A673 (cell line): Measurements from ENCODE around the gene BRD7. TPM values are rescaled to one million over a fixed set of nuclear protein-coding genes. Genes with fewer than 3 reads are reported as not detected.

Experiments used
- BruUV-seq: library from RNA; stranded (reverse); fragments of 400-500 nt; replicated peaks from 2 replicates; lab custom pipeline; 2021; lab: Mats Ljungman, UMichigan
- CTCF ChIA-PET: fragments of 300-600 bp; sonication (Branson Sonifier 250); formaldehyde crosslinking; loops from one replicate; lab custom pipeline; 2022; ENCODE audit warnings: antibody characterized with exemption; lab: Charles Lee
- POLR2A ChIA-PET: fragments of 300-600 bp; sonication (Branson Sonifier 250); formaldehyde crosslinking; loops from one replicate; lab custom pipeline; 2022; ENCODE audit warnings: antibody characterized with exemption; ENCODE audit not compliant: low non-redundant PET; lab: Charles Lee
- DNase-seq: peaks from one replicate; pipeline ENCODE4 v3.0.0-alpha.2; 2015; ENCODE audit warnings: low spot score
- H3K27ac ChIP-seq: fragments of 200-600 bp; sonication (generic); 2 replicates; pipeline ENCODE4 v1.5.1; 2016; ENCODE audit warnings: mixed run types, low read depth, mild to moderate bottlenecking, mixed read lengths, antibody characterized with exemption, low read length; ENCODE audit not compliant: poor library complexity, severe bottlenecking
- H3K27me3 ChIP-seq: fragments of 200-600 bp; sonication (generic); replicated peaks from 2 replicates; pipeline ENCODE4 v1.6.1; 2017; ENCODE audit warnings: mixed run types, low read depth, mild to moderate bottlenecking, mixed read lengths, antibody characterized with exemption, low read length; ENCODE audit not compliant: insufficient read depth, poor library complexity
- H3K36me3 ChIP-seq: fragments of 200-600 bp; sonication (generic); 2 replicates; pipeline ENCODE4 v1.6.1; 2016; ENCODE audit warnings: mixed run types, mild to moderate bottlenecking, mixed read lengths, antibody characterized with exemption, low read length; ENCODE audit not compliant: insufficient read depth, poor library complexity, severe bottlenecking
- H3K4me1 ChIP-seq: fragments of 200-600 bp; sonication (generic); 2 replicates; pipeline ENCODE4 v1.6.1; 2017; ENCODE audit warnings: mixed run types, mild to moderate bottlenecking, mixed read lengths, antibody characterized with exemption, low read length; ENCODE audit not compliant: insufficient read depth, poor library complexity, severe bottlenecking
- H3K4me3 ChIP-seq: fragments of 200-600 bp; sonication (generic); 2 replicates; pipeline ENCODE4 v1.5.1; 2016; ENCODE audit warnings: low read depth, mixed run types, mild to moderate bottlenecking, mixed read lengths, low read length; ENCODE audit not compliant: poor library complexity, severe bottlenecking
- H3K9me3 ChIP-seq: fragments of 200-600 bp; sonication (generic); 2 replicates; pipeline ENCODE4 v1.6.1; 2016; ENCODE audit warnings: mixed run types, low read depth, mild to moderate bottlenecking, mixed read lengths, antibody characterized with exemption, low read length; ENCODE audit not compliant: poor library complexity, severe bottlenecking
- CTCF ChIP-seq: fragments of 300-800, 200-600 bp; sonication (generic); conservative IDR thresholded peaks from 2 replicates; pipeline ENCODE4 v1.5.1; 2017; ENCODE audit warnings: low read depth, mild to moderate bottlenecking, antibody characterized with exemption, low read length, moderate library complexity, mixed read lengths
- EZH2 ChIP-seq: fragments of 200-600 bp; sonication (generic); IDR thresholded peaks from 2 replicates; pipeline ENCODE4 v1.6.1; 2017; ENCODE audit warnings: borderline replicate concordance, low read depth, mild to moderate bottlenecking, mixed read lengths, antibody characterized with exemption, low read length; ENCODE audit not compliant: poor library complexity, severe bottlenecking
- intact Hi-C: fragments of 100-400 bp; cut with micrococcal nuclease; formaldehyde crosslinking; loops from one replicate; pipeline ENCODE4 v1.10.0; 2022; ENCODE audit not compliant: unreplicated experiment
- total RNA-seq: library from RNA; stranded (reverse); gene quantifications from 2 replicates; pipeline ENCODE4 v1.2.3, GENCODE V29; 2021

BRD7 gene
- total RNA-seq, 1 experiment from 2014 or later: 93.0 TPM

- intact Hi-C loops: loop anchor here (10.0 kb wide), 1 partner anchor 297 kb away; no protein-coding TSS in a partner anchor
- no peak for DNase-seq
- Histone ChIP-seq H3K4me3 (peak overlapping the region; percentile 97), H3K27ac (peak overlapping the region; percentile 81), H3K9me3 (no peaks in the 10 kb centered on the region), H3K4me1 (peaks cover 8% of the 10 kb centered on the region), H3K27me3 (no peaks in the 10 kb centered on the region), H3K36me3 (peaks cover 32% of the 10 kb centered on the region)
- BruUV-seq: no TSS peak
- TF ChIP-seq EZH2 (no peak), CTCF (no peak)
- CTCF ChIA-PET: interaction anchor here (0.7 to 1.0 kb wide), 2 partner anchors 13 to 15 kb away, joined by 3 to 4 read pairs; no protein-coding TSS in a partner anchor
- POLR2A ChIA-PET: no interaction called here
These were observed 895 bp downstream of the BRD7 start for GRCh38 chr16:50367777-50368409.

GRCh38 chr16:50365791-50366575 lies 2.8 kb downstream of the BRD7 start:
- BruUV-seq: no TSS peak
- Histone ChIP-seq H3K4me3 (no peak overlapping the region), H3K27ac (no peak overlapping the region), H3K27me3 (no peaks in the 10 kb centered on the region), H3K4me1 (peaks cover 8% of the 10 kb centered on the region), H3K9me3 (no peaks in the 10 kb centered on the region), H3K36me3 (peaks cover 48% of the 10 kb centered on the region)
- DNase-seq: no peak
- TF ChIP-seq EZH2: no peak
- TF ChIP-seq CTCF: no peak
- CTCF ChIA-PET: no interaction called here
- intact Hi-C loops: loop anchor here (10.0 kb wide), 1 partner anchor 299 kb away; no protein-coding TSS in a partner anchor
- POLR2A ChIA-PET: interaction anchor here (0.5 kb wide), 1 partner anchor 11 kb away, joined by 4 read pairs; no protein-coding TSS in a partner anchor

GRCh38 chr16:50363656-50364055 lies 5.1 kb downstream of the BRD7 start:
- Histone ChIP-seq H3K4me3 (no peak overlapping the region), H3K27me3 (no peaks in the 10 kb centered on the region), H3K4me1 (peaks cover 8% of the 10 kb centered on the region), H3K27ac (no peak overlapping the region), H3K9me3 (no peaks in the 10 kb centered on the region), H3K36me3 (peaks cover 64% of the 10 kb centered on the region)
- ChIA-PET CTCF (no interaction called here), POLR2A (no interaction called here)
- intact Hi-C loops: loop anchor here (10.0 kb wide), 1 partner anchor 301 kb away; no protein-coding TSS in a partner anchor
- no TSS peak for BruUV-seq
- no peak for DNase-seq
- TF ChIP-seq CTCF: no peak
